H1 (cell line): ENCODE measurements around the gene DAZL. TPM values are rescaled to one million over a fixed set of nuclear protein-coding genes. Genes with fewer than 3 reads are reported as not detected.

Experiments
- CTBP2 ChIP-seq: IDR thresholded peaks from 2 replicates; pipeline ENCODE4 v1.7.0; 2011; ENCODE audit warnings: borderline replicate concordance, mild to moderate bottlenecking, moderate library complexity, mixed read lengths, low read length; ENCODE audit not compliant: insufficient read depth, insufficient read length
- KDM5A ChIP-seq: fragments of 200-600 bp; IDR thresholded peaks from 2 replicates; pipeline ENCODE4 v1.7.1; 2012; ENCODE audit warnings: mild to moderate bottlenecking, low read length, inconsistent platforms, mixed read lengths
- POLR2AphosphoS5 ChIP-seq: IDR thresholded peaks from 2 replicates; pipeline ENCODE4 v1.6.1; 2011; ENCODE audit warnings: low read depth, low read length
- SIRT6 ChIP-seq: IDR thresholded peaks from one replicate; pipeline ENCODE4 v1.7.1; 2012; ENCODE audit warnings: low read length, inconsistent platforms
- SIX5 ChIP-seq: IDR thresholded peaks from 2 replicates; pipeline ENCODE4 v1.6.1; 2011; ENCODE audit warnings: mild to moderate bottlenecking, low read depth, low read length
- SP4 ChIP-seq: IDR thresholded peaks from 2 replicates; pipeline ENCODE4 v1.6.1; 2012; ENCODE audit warnings: low read length, inconsistent platforms
- SUZ12 ChIP-seq: fragments of 200-600 bp; sonication (generic); IDR thresholded peaks from 2 replicates; pipeline ENCODE4 v1.6.1; 2012; ENCODE audit warnings: mild to moderate bottlenecking, inconsistent platforms, low read length, moderate library complexity, mixed read lengths
- TAF7 ChIP-seq: optimal IDR thresholded peaks from 2 replicates; pipeline ENCODE3; 2011; ENCODE audit warnings: low read depth, mild to moderate bottlenecking, inconsistent platforms, low read length, moderate library complexity, borderline replicate concordance
- YY1 ChIP-seq: IDR thresholded peaks from 2 replicates; pipeline ENCODE4 v1.6.1; 2011; ENCODE audit warnings: low read depth, mild to moderate bottlenecking, low read length
- polyA plus RNA-seq, 7 experiments: library from polyadenylated mRNA; depleted of rRNA in 3 of 7; stranded (reverse) in 5 of 7; unstranded in 2 of 7; fragments of >200 nt in 5 of 7; fragments of 200-250 nt in 2 of 7; gene quantifications; 1 replicate in 5 of 7; 2 replicates in 1 of 7; 4 replicates in 1 of 7; pipeline versions ENCODE4 v1.2.1 to v1.2.3, GENCODE V29; 2011 to 2013; ENCODE audit warnings: missing spikeins in 2 of 7, mixed read lengths in 2 of 7
- total RNA-seq: library from RNA; stranded (reverse); fragmentation: NEBNext Ultra II Directional; extraction: Animal tissue kit (Norgen Biotek cat#: 25700); gene quantifications from 2 replicates; pipeline ENCODE4 v1.2.1, GENCODE V29; 2021
- TF ChIP-seq, protein P1 (sequence below): fragments of 300-600 bp; sonication (generic); IDR thresholded peaks from 2 replicates; pipeline ENCODE4 v1.7.1; 2012; ENCODE audit warnings: low read length, moderate library complexity, mild to moderate bottlenecking, inconsistent platforms; ENCODE audit not compliant: insufficient replicate concordance
- TF ChIP-seq, protein P2 (sequence below): IDR thresholded peaks from 2 replicates; pipeline ENCODE4 v1.6.1; 2012; ENCODE audit warnings: low read length, inconsistent platforms

The DAZL gene
- total and polyA plus RNA-seq, 2 of the 8 experiments (the other 6 are each of a cell fraction or from before 2014, with no cell fraction given): 3.4 to 5.9 TPM

DNA sequence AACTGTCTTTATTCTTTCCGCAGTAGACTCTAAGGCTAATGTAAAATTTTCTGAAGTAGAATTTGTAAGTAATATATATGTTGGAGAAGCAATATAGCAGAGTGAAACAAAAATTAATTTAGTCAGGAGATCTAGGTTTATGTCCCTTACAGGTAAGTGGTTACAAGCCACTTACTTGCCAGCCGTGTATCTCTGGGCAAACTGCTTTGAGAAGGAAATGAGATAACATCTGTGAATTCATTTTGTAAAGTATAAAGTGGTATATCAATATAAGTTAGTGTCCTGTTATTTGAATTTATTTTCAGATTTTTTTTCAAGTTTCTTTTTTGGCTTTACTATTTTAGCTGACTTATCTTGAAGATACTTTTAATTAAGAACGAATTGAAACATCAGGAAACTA lies 5.5 kb downstream of the DAZL start (continued):
- TF ChIP-seq, protein P1, sequence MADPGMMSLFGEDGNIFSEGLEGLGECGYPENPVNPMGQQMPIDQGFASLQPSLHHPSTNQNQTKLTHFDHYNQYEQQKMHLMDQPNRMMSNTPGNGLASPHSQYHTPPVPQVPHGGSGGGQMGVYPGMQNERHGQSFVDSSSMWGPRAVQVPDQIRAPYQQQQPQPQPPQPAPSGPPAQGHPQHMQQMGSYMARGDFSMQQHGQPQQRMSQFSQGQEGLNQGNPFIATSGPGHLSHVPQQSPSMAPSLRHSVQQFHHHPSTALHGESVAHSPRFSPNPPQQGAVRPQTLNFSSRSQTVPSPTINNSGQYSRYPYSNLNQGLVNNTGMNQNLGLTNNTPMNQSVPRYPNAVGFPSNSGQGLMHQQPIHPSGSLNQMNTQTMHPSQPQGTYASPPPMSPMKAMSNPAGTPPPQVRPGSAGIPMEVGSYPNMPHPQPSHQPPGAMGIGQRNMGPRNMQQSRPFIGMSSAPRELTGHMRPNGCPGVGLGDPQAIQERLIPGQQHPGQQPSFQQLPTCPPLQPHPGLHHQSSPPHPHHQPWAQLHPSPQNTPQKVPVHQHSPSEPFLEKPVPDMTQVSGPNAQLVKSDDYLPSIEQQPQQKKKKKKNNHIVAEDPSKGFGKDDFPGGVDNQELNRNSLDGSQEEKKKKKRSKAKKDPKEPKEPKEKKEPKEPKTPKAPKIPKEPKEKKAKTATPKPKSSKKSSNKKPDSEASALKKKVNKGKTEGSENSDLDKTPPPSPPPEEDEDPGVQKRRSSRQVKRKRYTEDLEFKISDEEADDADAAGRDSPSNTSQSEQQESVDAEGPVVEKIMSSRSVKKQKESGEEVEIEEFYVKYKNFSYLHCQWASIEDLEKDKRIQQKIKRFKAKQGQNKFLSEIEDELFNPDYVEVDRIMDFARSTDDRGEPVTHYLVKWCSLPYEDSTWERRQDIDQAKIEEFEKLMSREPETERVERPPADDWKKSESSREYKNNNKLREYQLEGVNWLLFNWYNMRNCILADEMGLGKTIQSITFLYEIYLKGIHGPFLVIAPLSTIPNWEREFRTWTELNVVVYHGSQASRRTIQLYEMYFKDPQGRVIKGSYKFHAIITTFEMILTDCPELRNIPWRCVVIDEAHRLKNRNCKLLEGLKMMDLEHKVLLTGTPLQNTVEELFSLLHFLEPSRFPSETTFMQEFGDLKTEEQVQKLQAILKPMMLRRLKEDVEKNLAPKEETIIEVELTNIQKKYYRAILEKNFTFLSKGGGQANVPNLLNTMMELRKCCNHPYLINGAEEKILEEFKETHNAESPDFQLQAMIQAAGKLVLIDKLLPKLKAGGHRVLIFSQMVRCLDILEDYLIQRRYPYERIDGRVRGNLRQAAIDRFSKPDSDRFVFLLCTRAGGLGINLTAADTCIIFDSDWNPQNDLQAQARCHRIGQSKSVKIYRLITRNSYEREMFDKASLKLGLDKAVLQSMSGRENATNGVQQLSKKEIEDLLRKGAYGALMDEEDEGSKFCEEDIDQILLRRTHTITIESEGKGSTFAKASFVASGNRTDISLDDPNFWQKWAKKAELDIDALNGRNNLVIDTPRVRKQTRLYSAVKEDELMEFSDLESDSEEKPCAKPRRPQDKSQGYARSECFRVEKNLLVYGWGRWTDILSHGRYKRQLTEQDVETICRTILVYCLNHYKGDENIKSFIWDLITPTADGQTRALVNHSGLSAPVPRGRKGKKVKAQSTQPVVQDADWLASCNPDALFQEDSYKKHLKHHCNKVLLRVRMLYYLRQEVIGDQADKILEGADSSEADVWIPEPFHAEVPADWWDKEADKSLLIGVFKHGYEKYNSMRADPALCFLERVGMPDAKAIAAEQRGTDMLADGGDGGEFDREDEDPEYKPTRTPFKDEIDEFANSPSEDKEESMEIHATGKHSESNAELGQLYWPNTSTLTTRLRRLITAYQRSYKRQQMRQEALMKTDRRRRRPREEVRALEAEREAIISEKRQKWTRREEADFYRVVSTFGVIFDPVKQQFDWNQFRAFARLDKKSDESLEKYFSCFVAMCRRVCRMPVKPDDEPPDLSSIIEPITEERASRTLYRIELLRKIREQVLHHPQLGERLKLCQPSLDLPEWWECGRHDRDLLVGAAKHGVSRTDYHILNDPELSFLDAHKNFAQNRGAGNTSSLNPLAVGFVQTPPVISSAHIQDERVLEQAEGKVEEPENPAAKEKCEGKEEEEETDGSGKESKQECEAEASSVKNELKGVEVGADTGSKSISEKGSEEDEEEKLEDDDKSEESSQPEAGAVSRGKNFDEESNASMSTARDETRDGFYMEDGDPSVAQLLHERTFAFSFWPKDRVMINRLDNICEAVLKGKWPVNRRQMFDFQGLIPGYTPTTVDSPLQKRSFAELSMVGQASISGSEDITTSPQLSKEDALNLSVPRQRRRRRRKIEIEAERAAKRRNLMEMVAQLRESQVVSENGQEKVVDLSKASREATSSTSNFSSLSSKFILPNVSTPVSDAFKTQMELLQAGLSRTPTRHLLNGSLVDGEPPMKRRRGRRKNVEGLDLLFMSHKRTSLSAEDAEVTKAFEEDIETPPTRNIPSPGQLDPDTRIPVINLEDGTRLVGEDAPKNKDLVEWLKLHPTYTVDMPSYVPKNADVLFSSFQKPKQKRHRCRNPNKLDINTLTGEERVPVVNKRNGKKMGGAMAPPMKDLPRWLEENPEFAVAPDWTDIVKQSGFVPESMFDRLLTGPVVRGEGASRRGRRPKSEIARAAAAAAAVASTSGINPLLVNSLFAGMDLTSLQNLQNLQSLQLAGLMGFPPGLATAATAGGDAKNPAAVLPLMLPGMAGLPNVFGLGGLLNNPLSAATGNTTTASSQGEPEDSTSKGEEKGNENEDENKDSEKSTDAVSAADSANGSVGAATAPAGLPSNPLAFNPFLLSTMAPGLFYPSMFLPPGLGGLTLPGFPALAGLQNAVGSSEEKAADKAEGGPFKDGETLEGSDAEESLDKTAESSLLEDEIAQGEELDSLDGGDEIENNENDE: no peak
- TF ChIP-seq SP4 (no peak), SUZ12 (no peak), SIX5 (no peak), SIRT6 (no peak), TAF7 (no peak), YY1 (no peak), CTBP2 (no peak), POLR2AphosphoS5 (no peak), KDM5A (no peak)
- TF ChIP-seq, protein P2, sequence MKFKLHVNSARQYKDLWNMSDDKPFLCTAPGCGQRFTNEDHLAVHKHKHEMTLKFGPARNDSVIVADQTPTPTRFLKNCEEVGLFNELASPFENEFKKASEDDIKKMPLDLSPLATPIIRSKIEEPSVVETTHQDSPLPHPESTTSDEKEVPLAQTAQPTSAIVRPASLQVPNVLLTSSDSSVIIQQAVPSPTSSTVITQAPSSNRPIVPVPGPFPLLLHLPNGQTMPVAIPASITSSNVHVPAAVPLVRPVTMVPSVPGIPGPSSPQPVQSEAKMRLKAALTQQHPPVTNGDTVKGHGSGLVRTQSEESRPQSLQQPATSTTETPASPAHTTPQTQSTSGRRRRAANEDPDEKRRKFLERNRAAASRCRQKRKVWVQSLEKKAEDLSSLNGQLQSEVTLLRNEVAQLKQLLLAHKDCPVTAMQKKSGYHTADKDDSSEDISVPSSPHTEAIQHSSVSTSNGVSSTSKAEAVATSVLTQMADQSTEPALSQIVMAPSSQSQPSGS: no peak
